GM23338 (cell line): Measurements from ENCODE around the gene TCF7L1. TPM values are rescaled to one million over a fixed set of nuclear protein-coding genes. Genes with fewer than 3 reads are reported as not detected.

Experiments used
- ATAC-seq: fragments of 200-7000 bp; cut with Tn5 transposase; 3 replicates; pipeline ENCODE4 v1.9.1; 2020
- DNase-seq: peaks from one replicate; pipeline ENCODE4 v3.0.0-alpha.2; 2015; ENCODE audit warnings: low spot score
- H2AFZ ChIP-seq: fragments of 200-600 bp; sonication (generic); 2 replicates; pipeline ENCODE4 v1.8.0; 2016; ENCODE audit warnings: antibody characterized with exemption, mild to moderate bottlenecking, moderate library complexity
- H3F3A ChIP-seq: fragments of 200-600 bp; sonication (generic); replicated peaks from 2 replicates; pipeline ENCODE4 v1.8.0; 2017; ENCODE audit warnings: antibody characterized with exemption, mixed run types, low read depth
- H3K27ac ChIP-seq: fragments of 200-600 bp; sonication (generic); 2 replicates; pipeline ENCODE4 v1.6.1; 2016; ENCODE audit warnings: low read depth
- H3K27me3 ChIP-seq: fragments of 200-600 bp; sonication (generic); 2 replicates; pipeline ENCODE4 v1.8.0; 2016; ENCODE audit warnings: mild to moderate bottlenecking, mixed run types, moderate library complexity; ENCODE audit not compliant: insufficient read depth
- H3K36me3 ChIP-seq: fragments of 200-600 bp; sonication (generic); 2 replicates; pipeline ENCODE4 v1.8.0; 2016; ENCODE audit warnings: mild to moderate bottlenecking; ENCODE audit not compliant: insufficient read depth
- H3K4me1 ChIP-seq: fragments of 200-600 bp; sonication (generic); 2 replicates; pipeline ENCODE4 v1.8.0; 2016; ENCODE audit warnings: mild to moderate bottlenecking, moderate library complexity; ENCODE audit not compliant: insufficient read depth
- H3K4me2 ChIP-seq: fragments of 200-600 bp; sonication (generic); 2 replicates; pipeline ENCODE4 v1.7.1; 2017; ENCODE audit warnings: mixed run types
- H3K4me3 ChIP-seq: fragments of 200-600 bp; sonication (generic); 2 replicates; pipeline ENCODE4 v1.6.1; 2016; ENCODE audit warnings: mixed run types
- H3K79me2 ChIP-seq: fragments of 200-600 bp; sonication (generic); replicated peaks from 2 replicates; pipeline ENCODE4 v1.8.0; 2017; ENCODE audit warnings: mild to moderate bottlenecking; ENCODE audit not compliant: insufficient read depth
- H3K9me2 ChIP-seq: fragments of 200-600 bp; sonication (generic); 2 replicates; pipeline ENCODE4 v1.8.0; 2017; ENCODE audit not compliant: insufficient read depth
- H4K20me1 ChIP-seq: fragments of 200-600 bp; sonication (generic); replicated peaks from 2 replicates; pipeline ENCODE4 v1.8.0; 2017; ENCODE audit warnings: mild to moderate bottlenecking; ENCODE audit not compliant: insufficient read depth
- H3K27ac Mint-ChIP-seq: 2 replicates; pipeline ENCODE4 v1.8.0; 2020; ENCODE audit warnings: inconsistent platforms, mild to moderate bottlenecking, moderate library complexity, mixed read lengths
- H3K27me3 Mint-ChIP-seq: 3 replicates; pipeline ENCODE4 v1.8.0; 2022; ENCODE audit warnings: low read depth, mild to moderate bottlenecking, moderate library complexity, mixed read lengths, inconsistent platforms; ENCODE audit not compliant: insufficient read depth, poor library complexity
- H3K36me3 Mint-ChIP-seq: 3 replicates; pipeline ENCODE4 v1.8.0; 2021; ENCODE audit warnings: low read depth, mild to moderate bottlenecking, inconsistent platforms, moderate library complexity, mixed read lengths
- H3K4me1 Mint-ChIP-seq: 3 replicates; pipeline ENCODE4 v1.8.0; 2020; ENCODE audit warnings: mild to moderate bottlenecking, inconsistent platforms, mixed read lengths
- H3K4me3 Mint-ChIP-seq: 3 replicates; pipeline ENCODE4 v1.8.0; 2021; ENCODE audit warnings: moderate library complexity, mild to moderate bottlenecking, inconsistent platforms, mixed read lengths
- H3K9me3 Mint-ChIP-seq: 3 replicates; pipeline ENCODE4 v1.8.0; 2020; ENCODE audit warnings: moderate library complexity, mild to moderate bottlenecking, inconsistent platforms, mixed read lengths
- CREB1 ChIP-seq: fragments of 250-450 bp; sonication (Bioruptor Pico); IDR thresholded peaks from 2 replicates; pipeline ENCODE4 v1.5.0; 2020; ENCODE audit warnings: low read depth, mild to moderate bottlenecking, moderate library complexity
- JUNB ChIP-seq: IDR thresholded peaks from one replicate; pipeline ENCODE4 v1.6.1; 2016; ENCODE audit warnings: antibody characterized with exemption; ENCODE audit not compliant: unreplicated experiment
- NANOG ChIP-seq: IDR thresholded peaks from 2 replicates; pipeline ENCODE4 v1.6.1; 2016; ENCODE audit warnings: antibody characterized with exemption, borderline replicate concordance
- POLR2AphosphoS5 ChIP-seq: IDR thresholded peaks from 2 replicates; pipeline ENCODE4 v1.6.1; 2016; ENCODE audit warnings: antibody characterized with exemption, low read depth
- ZNF114 ChIP-seq: fragments of 250-450 bp; sonication (Bioruptor Pico); IDR thresholded peaks from 2 replicates; pipeline ENCODE4 v1.5.0; 2020; ENCODE audit warnings: mild to moderate bottlenecking, moderate library complexity
- polyA plus RNA-seq: library from polyadenylated mRNA; unstranded; fragments of >200 nt; fragmentation: Nextera tagmentation; extraction: Ambion mirVana; gene quantifications from 2 replicates; pipeline ENCODE4 v1.2.1, GENCODE V29; 2016
- total RNA-seq: library from RNA; depleted of rRNA; stranded (reverse); fragments of >200 nt; shearing (Covaris generic); gene quantifications from 2 replicates; pipeline ENCODE4 v1.2.3, GENCODE V29; 2014
- TF ChIP-seq, protein P1 (sequence below): IDR thresholded peaks from one replicate; pipeline ENCODE4 v1.6.1; 2018; ENCODE audit warnings: antibody characterized with exemption; ENCODE audit not compliant: unreplicated experiment
- TF ChIP-seq, protein P2 (sequence below): IDR thresholded peaks from 2 replicates; pipeline ENCODE4 v1.6.1; 2016; ENCODE audit warnings: antibody characterized with exemption

The TCF7L1 gene
- total and polyA plus RNA-seq, 2 experiments from 2014 or later = 47.3 to 101 TPM

DNA sequence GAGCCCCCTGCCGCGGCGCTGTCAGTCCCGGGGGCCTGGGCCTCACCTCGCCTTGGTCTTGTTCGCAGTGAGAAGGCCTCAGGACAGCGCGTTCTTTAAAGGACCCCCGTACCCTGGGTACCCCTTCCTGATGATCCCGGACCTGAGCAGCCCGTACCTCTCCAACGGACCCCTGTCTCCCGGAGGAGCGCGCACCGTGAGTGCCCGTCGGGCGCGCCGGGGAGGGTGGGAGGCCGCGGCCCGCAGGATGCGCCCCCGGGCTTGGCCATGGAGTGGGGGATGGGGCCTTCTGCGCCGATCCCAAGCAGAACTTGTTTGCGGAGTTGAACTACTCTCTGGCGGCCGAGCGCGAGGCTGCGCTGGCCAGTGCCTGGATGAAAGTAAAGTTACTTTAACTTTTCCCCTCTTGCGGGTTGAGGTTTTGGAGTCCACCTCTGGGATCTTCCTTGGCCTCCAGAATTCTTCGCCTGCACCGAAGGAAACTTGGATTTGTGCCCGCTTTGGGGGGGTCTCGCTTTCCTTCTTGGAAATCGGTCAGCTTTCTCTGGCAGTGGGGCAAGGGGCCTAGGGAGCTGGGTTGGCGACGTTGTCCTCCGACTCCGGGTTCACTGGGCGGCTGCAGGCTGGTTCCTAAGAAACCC is 1.2 kb downstream of the TCF7L1 start:
- H3F3A ChIP-seq = peaks cover 10% of the 10 kb centered on the region
- H3K4me2 ChIP-seq = peak overlapping the region; percentile 99
- peaks cover 24% of the 10 kb centered on the region; the same call in 1 of the 2 replicates for H3K36me3 ChIP-seq
- H3K9me3 Mint-ChIP-seq = no peaks in the 10 kb centered on the region
- peaks cover 59% of the 10 kb centered on the region for H3K4me1 Mint-ChIP-seq
- TF ChIP-seq, protein P1, sequence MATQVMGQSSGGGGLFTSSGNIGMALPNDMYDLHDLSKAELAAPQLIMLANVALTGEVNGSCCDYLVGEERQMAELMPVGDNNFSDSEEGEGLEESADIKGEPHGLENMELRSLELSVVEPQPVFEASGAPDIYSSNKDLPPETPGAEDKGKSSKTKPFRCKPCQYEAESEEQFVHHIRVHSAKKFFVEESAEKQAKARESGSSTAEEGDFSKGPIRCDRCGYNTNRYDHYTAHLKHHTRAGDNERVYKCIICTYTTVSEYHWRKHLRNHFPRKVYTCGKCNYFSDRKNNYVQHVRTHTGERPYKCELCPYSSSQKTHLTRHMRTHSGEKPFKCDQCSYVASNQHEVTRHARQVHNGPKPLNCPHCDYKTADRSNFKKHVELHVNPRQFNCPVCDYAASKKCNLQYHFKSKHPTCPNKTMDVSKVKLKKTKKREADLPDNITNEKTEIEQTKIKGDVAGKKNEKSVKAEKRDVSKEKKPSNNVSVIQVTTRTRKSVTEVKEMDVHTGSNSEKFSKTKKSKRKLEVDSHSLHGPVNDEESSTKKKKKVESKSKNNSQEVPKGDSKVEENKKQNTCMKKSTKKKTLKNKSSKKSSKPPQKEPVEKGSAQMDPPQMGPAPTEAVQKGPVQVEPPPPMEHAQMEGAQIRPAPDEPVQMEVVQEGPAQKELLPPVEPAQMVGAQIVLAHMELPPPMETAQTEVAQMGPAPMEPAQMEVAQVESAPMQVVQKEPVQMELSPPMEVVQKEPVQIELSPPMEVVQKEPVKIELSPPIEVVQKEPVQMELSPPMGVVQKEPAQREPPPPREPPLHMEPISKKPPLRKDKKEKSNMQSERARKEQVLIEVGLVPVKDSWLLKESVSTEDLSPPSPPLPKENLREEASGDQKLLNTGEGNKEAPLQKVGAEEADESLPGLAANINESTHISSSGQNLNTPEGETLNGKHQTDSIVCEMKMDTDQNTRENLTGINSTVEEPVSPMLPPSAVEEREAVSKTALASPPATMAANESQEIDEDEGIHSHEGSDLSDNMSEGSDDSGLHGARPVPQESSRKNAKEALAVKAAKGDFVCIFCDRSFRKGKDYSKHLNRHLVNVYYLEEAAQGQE = no peak
- TF ChIP-seq, protein P2, sequence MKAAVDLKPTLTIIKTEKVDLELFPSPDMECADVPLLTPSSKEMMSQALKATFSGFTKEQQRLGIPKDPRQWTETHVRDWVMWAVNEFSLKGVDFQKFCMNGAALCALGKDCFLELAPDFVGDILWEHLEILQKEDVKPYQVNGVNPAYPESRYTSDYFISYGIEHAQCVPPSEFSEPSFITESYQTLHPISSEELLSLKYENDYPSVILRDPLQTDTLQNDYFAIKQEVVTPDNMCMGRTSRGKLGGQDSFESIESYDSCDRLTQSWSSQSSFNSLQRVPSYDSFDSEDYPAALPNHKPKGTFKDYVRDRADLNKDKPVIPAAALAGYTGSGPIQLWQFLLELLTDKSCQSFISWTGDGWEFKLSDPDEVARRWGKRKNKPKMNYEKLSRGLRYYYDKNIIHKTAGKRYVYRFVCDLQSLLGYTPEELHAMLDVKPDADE = no peak
- no peak for TF ChIP-seq ZNF114 (CRISPR knock-in tag)
- peak; percentile 13; the same call in 1 of the 2 replicates for TF ChIP-seq POLR2AphosphoS5
- no peak for TF ChIP-seq JUNB
- peak; percentile 15 for ATAC-seq
- H3K36me3 Mint-ChIP-seq = peaks cover 51% of the 10 kb centered on the region
- H3K27me3 Mint-ChIP-seq = peaks cover 19% of the 10 kb centered on the region
- H3K27ac ChIP-seq = peak overlapping the region; percentile 100
- 0 out of 2 replicates have a peak, but pooled peaks cover 4% of the 10 kb centered on the region for H3K27me3 ChIP-seq
- peak; percentile 65 for DNase-seq
- peak overlapping the region; percentile 98 for H3K27ac Mint-ChIP-seq
- H4K20me1 ChIP-seq = peaks cover 44% of the 10 kb centered on the region
- no peaks in the 10 kb centered on the region for H3K9me2 ChIP-seq
- H3K4me3 ChIP-seq = peak overlapping the region; percentile 91
- H3K4me1 ChIP-seq = peaks cover 53% of the 10 kb centered on the region
- H3K79me2 ChIP-seq = peaks cover 62% of the 10 kb centered on the region
- peak overlapping the region; percentile 81 for H3K4me3 Mint-ChIP-seq
- no peak overlapping the region for H2AFZ ChIP-seq

DNA sequence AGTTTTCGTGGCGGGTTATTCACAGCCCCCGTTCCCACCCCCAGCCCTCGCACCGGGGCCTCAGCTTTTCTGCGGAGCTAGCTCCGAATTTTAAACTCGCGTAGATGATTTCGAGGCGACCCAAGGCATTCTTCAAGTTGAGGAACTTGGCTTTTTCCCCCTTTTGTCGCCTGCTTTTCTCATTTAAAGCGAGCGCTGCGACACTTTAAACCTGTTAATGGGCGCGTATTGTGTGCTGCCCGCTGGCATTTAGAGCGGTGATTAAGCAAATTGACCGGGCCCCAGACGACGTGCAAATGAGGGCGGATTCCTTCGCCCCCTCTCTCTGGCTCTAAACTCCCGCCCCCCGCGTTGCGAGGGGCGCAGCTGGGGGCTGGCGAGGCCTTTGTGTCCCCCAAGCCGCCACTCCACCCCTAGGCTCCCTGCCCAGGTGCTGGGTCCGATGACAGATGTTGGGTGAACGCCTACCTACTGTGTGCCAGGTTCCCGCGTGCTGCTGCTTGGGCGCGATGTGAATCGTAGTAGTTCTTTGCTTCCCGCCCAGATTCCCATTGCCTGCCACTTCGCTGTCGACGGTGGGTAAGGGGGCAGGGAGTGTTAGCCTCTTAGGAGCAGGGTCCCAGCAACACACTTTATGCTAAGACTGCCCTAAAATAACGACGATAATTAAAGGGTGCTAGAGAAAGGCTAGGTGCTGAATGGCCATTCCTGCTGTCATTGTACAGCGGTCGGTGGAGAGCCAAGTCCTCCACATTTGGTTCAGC is 1.9 kb downstream of the TCF7L1 start:
- H3K9me3 Mint-ChIP-seq = no peaks in the 10 kb centered on the region
- peak overlapping the region; percentile 99 for H3K4me2 ChIP-seq
- H3K4me3 ChIP-seq = peak overlapping the region; percentile 91
- DNase-seq (peak; percentile 98), ATAC-seq (peak; percentile 53)
- H3K79me2 ChIP-seq = peaks cover 69% of the 10 kb centered on the region
- H2AFZ ChIP-seq = no peak overlapping the region
- H3K4me1 Mint-ChIP-seq = peaks cover 64% of the 10 kb centered on the region
- peaks cover 58% of the 10 kb centered on the region for H3K36me3 Mint-ChIP-seq
- no peaks in the 10 kb centered on the region for H3K9me2 ChIP-seq
- H3K27ac Mint-ChIP-seq = peak overlapping the region; percentile 98
- H4K20me1 ChIP-seq = peaks cover 51% of the 10 kb centered on the region
- H3K27me3 ChIP-seq = 0 out of 2 replicates have a peak, but pooled peaks cover 4% of the 10 kb centered on the region
- H3K36me3 ChIP-seq = peaks cover 24% of the 10 kb centered on the region; the same call in 1 of the 2 replicates
- H3K27ac ChIP-seq = peak overlapping the region; percentile 100
- peaks cover 10% of the 10 kb centered on the region for H3F3A ChIP-seq
- peaks cover 60% of the 10 kb centered on the region for H3K4me1 ChIP-seq
- peak overlapping the region; percentile 81 for H3K4me3 Mint-ChIP-seq
- peaks cover 19% of the 10 kb centered on the region for H3K27me3 Mint-ChIP-seq
- peak; percentile 60 for TF ChIP-seq POLR2AphosphoS5
- TF ChIP-seq CREB1 (CRISPR knock-in tag) = peak; percentile 79
- peak; percentile 100 for TF ChIP-seq NANOG
- no peak for TF ChIP-seq ZNF114 (CRISPR knock-in tag)
- TF ChIP-seq, protein P2 = peak; percentile 57
- no peak for TF ChIP-seq JUNB
